Esophagus muscularis mucosa (tissue), 4 donors: ENCODE data around the gene PEX14. TPM values are rescaled to one million over a fixed set of nuclear protein-coding genes. Genes with fewer than 3 reads are reported as not detected.
"Not testable (repeated sequence)": the region's sequence is repeated elsewhere in the genome, so short reads cannot be mapped to it uniquely, and the experiment has no call there.

Experiments used
- DNase-seq: peaks from one replicate; pipeline ENCODE4 v3.0.0-alpha.2; 2017; ENCODE audit errors: extremely low spot score
- H3K27ac ChIP-seq, 4 donors: fragments of 200-600 bp; sonication (generic); replicated peaks in 1 of 4; 1 replicate in 3 of 4; 2 replicates in 1 of 4; pipeline ENCODE4 v1.5.1; 2016 to 2019; ENCODE audit warnings: mild to moderate bottlenecking in 1 of 4
- H3K27me3 ChIP-seq, 4 donors: fragments of 200-600 bp; sonication (generic); one replicate each; pipeline versions ENCODE4 v1.5.1 to v1.6.0; 2016 to 2019
- H3K36me3 ChIP-seq, 4 donors: fragments of 200-600 bp; sonication (generic); one replicate each; pipeline ENCODE4 v1.5.1; 2016 to 2019
- H3K4me1 ChIP-seq, 4 donors: fragments of 200-600 bp; sonication (generic); one replicate each; pipeline ENCODE4 v1.5.1; 2016 to 2019
- H3K4me3 ChIP-seq, 4 donors: fragments of 200-600 bp; sonication (generic); 1 replicate in 2 of 4; 2 replicates in 2 of 4; pipeline ENCODE4 v1.5.1; 2016 to 2019; ENCODE audit warnings: mild to moderate bottlenecking in 4 of 4, moderate library complexity in 1 of 4
- H3K9me3 ChIP-seq, 4 donors: fragments of 200-600 bp; sonication (generic); 1 replicate in 3 of 4; 2 replicates in 1 of 4; pipeline ENCODE4 v1.5.1; 2016 to 2019
- CTCF ChIP-seq, 3 experiments: fragments of 200-600 bp in 2 of 3; fragments of 450-650 bp in 1 of 3; sonication (generic) in 2 of 3; IDR thresholded peaks; one replicate each; pipeline ENCODE4 v1.5.1; 2017 to 2019; ENCODE audit warnings: antibody characterized with exemption in 3 of 3, mild to moderate bottlenecking in 2 of 3, moderate library complexity in 1 of 3
- EP300 ChIP-seq: sonication (generic); formaldehyde crosslinking; IDR thresholded peaks from one replicate; pipeline ENCODE4 v1.6.1; 2017; ENCODE audit warnings: antibody characterized with exemption
- POLR2A ChIP-seq: fragments of 450-650 bp; IDR thresholded peaks from one replicate; pipeline ENCODE4 v1.6.1; 2017; ENCODE audit warnings: antibody characterized with exemption, moderate library complexity, mild to moderate bottlenecking, low read depth
- POLR2AphosphoS5 ChIP-seq, 2 donors: sonication (generic); formaldehyde crosslinking; IDR thresholded peaks; one replicate each; pipeline ENCODE4 v1.6.1; 2017; ENCODE audit warnings: antibody characterized with exemption in 2 of 2
- WGBS: methylation state at CpG from one replicate; pipeline ENCODE4 v1.1.5; 2018; 5-methylcytosine and 5-hydroxymethylcytosine counted together
- intact Hi-C: fragments of 100-400 bp; cut with DNase I; formaldehyde crosslinking; loops from one replicate; pipeline ENCODE4 v1.15.1; 2023
- total RNA-seq, 4 donors: library from RNA; depleted of rRNA; stranded (reverse); fragments of >200 nt; gene quantifications; one replicate each; pipeline versions ENCODE4 v1.1.0 to v1.2.1, GENCODE V29; 2016

PEX14 gene
- total RNA-seq, 4 donors from 2014 or later, result 16.2 to 24.2 (median 20.1) TPM

GRCh38 chr1:10456661-10457060, 18.1 kb upstream of the PEX14 start:
- peaks cover 8 to 37% (median 15%) of the 10 kb centered on the region in 4 donors for H3K36me3 ChIP-seq
- 77% methylated on average over 7 of the region's 7 CpGs for WGBS
- TF ChIP-seq CTCF (IDR thresholded peaks at IDR 0.05), result no peak
- TF ChIP-seq POLR2AphosphoS5 (IDR thresholded peaks at IDR 0.05), result no peak
- no peak for TF ChIP-seq EP300
- no peak for TF ChIP-seq POLR2A
- no peak overlapping the region for H3K4me3 ChIP-seq
- H3K9me3 ChIP-seq, result no peaks in the 10 kb centered on the region
- DNase-seq, result no peak
- peaks cover 0 to 6% (median under 1%) of the 10 kb centered on the region in 4 donors for H3K4me1 ChIP-seq
- no peak overlapping the region for H3K27ac ChIP-seq
- intact Hi-C loops, result no loop called here
- no peaks in the 10 kb centered on the region for H3K27me3 ChIP-seq

- H3K27me3 ChIP-seq, intact Hi-C loops, H3K9me3 ChIP-seq, DNase-seq, H3K27ac ChIP-seq, H3K4me1 ChIP-seq, H3K4me3 ChIP-seq: not testable (repeated sequence)
- H3K36me3 ChIP-seq, result peaks cover 16 to 45% (median 23%) of the 10 kb centered on the region in 4 donors
- WGBS, result 71% methylated on average over 7 of the region's 7 CpGs
Measured at GRCh38 chr1:10457462-10457861, 17.3 kb upstream of the PEX14 start.

DNA sequence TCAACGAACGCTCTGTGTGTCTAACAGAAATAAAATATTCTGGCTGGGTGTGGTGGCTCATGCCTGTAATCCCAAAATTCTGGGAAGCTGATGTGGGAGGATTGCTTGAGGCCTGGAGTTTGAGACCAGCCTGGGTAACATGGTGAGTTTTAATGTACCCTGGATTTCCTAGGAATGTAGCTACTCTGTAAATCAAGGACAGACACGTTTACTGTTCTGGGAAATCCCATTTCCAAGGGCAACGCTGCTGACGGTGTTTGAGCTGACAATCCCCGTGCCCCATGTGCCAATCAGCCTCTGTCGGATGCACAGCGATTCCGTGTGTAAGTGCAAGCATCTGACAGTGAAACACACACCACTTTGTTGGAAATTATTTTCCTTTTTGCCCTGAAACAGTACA, 16.9 kb upstream of the PEX14 start:
- Histone ChIP-seq H3K4me3 (no peak overlapping the region), H3K27me3 (no peaks in the 10 kb centered on the region), H3K36me3 (peaks cover 21 to 49% (median 27%) of the 10 kb centered on the region in 4 donors), H3K4me1 (peaks cover 0 to 6% (median 0%) of the 10 kb centered on the region in 4 donors), H3K9me3 (no peaks in the 10 kb centered on the region), H3K27ac (no peak overlapping the region)
- DNase-seq, result no peak
- WGBS, result 83% methylated on average over 9 of the region's 9 CpGs
- intact Hi-C loops, result no loop called here
- no peak for TF ChIP-seq EP300
- no peak for TF ChIP-seq POLR2AphosphoS5 (IDR thresholded peaks at IDR 0.05)
- no peak for TF ChIP-seq CTCF (IDR thresholded peaks at IDR 0.05)
- TF ChIP-seq POLR2A, result no peak

DNA sequence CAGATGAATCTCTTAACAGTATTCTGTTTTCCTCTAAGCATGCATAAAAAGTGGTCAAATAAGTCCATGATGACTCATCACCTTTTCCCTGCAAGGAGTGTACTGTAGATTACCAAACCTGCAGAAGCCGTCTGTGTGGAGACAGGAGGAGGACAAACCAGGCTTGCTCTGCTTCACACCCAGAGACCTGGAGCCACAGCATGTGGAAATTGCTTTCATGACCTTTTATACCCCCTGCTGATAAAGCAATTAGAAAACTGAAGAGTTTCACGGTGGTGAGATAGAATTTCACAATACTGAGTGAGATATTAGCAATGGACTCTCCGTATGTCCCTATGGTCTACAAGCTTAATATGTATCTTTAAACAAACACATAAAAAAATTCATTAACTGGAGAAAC, 15.6 kb upstream of the PEX14 start:
- peaks cover 0 to 6% (median 0%) of the 10 kb centered on the region in 4 donors for H3K4me1 ChIP-seq
- H3K4me3 ChIP-seq, result no peak overlapping the region
- no peak overlapping the region for H3K27ac ChIP-seq
- peaks cover 29 to 62% (median 39%) of the 10 kb centered on the region in 4 donors for H3K36me3 ChIP-seq
- H3K9me3 ChIP-seq, result no peaks in the 10 kb centered on the region
- 78% methylated on average over 3 of the region's 3 CpGs for WGBS
- TF ChIP-seq POLR2A (no peak), EP300 (no peak), POLR2AphosphoS5 (IDR thresholded peaks at IDR 0.05) (no peak), CTCF (IDR thresholded peaks at IDR 0.05) (no peak)
- intact Hi-C loops, result no loop called here
- DNase-seq, result no peak
- H3K27me3 ChIP-seq, result no peaks in the 10 kb centered on the region

DNA sequence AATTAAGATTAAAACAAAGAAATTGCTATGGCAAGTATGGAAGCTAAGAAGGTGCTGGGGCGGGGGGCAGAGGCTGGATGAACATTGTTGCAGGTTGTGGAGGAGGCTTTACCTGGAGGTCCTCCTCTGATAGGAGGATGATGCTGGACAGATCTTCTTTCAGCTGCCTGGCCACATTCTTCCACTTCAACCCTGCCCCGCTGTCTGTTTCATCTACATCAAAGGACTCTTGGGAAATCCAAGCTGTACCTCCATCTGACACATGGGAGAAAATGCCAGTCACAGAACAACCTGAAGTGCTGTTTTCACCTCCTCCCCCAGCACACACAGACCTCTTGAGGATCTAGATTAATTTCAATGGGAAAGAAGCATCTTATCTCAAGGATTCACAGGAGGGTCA, 7.7 kb upstream of the PEX14 start:
- H3K36me3 ChIP-seq, result peaks cover 51 to 75% (median 73%) of the 10 kb centered on the region in 4 donors
- H3K4me3 ChIP-seq, result no peak overlapping the region
- 95% methylated on average over 2 of the region's 2 CpGs for WGBS
- TF ChIP-seq POLR2AphosphoS5 (IDR thresholded peaks at IDR 0.05), result no peak
- no peak for TF ChIP-seq CTCF (IDR thresholded peaks at IDR 0.05)
- TF ChIP-seq POLR2A, result no peak
- TF ChIP-seq EP300, result no peak
- H3K27ac ChIP-seq, result no peak overlapping the region
- peaks cover 10 to 13% (median 11%) of the 10 kb centered on the region in 4 donors for H3K4me1 ChIP-seq
- H3K27me3 ChIP-seq, result no peaks in the 10 kb centered on the region
- no peak for DNase-seq
- no peaks in the 10 kb centered on the region for H3K9me3 ChIP-seq
- intact Hi-C loops, result no loop called here
